HG03571 (cell line): ENCODE results near the gene CREB1.
"Not testable (repeated sequence)": the region's sequence is repeated elsewhere in the genome, so short reads cannot be mapped to it uniquely, and the experiment has no call there.

Experiments
- ATAC-seq: cut with Tn5 transposase; IDR thresholded peaks from one replicate; pipeline ENCODE4 v1.9.1; 2021; ENCODE audit not compliant: unreplicated experiment

CREB1 gene

GRCh38 chr2:207529330-207530159 is at the start of gene CREB1:
CREB1 (plus strand) TSS chr2:207529962; CDS start chr2:207555636, 25,674 bp downstream.
- ATAC-seq = peak; percentile 82

- ATAC-seq = no peak
Measured at GRCh38 chr2:207480521-207481040, 49.2 kb upstream of the CREB1 start.

GRCh38 chr2:207481924-207482323 is 47.8 kb upstream of the CREB1 start:
- no peak for ATAC-seq

GRCh38 chr2:207482630-207483029 is 47.1 kb upstream of the CREB1 start:
- ATAC-seq = no peak

- no peak for ATAC-seq
Measured at GRCh38 chr2:207483066-207483465, 46.7 kb upstream of the CREB1 start.

- no peak for ATAC-seq
Measured at GRCh38 chr2:207483477-207483876, 46.3 kb upstream of the CREB1 start.

GRCh38 chr2:207484444-207485391 is 45.0 kb upstream of the CREB1 start:
- peak; percentile 81 for ATAC-seq

GRCh38 chr2:207487650-207488311 is 42.0 kb upstream of the CREB1 start:
- ATAC-seq = no peak

GRCh38 chr2:207489251-207489650 is 40.5 kb upstream of the CREB1 start:
- ATAC-seq = no peak

GRCh38 chr2:207490441-207490840 is 39.3 kb upstream of the CREB1 start:
- no peak for ATAC-seq

- no peak for ATAC-seq
Measured at GRCh38 chr2:207491086-207491485, 38.7 kb upstream of the CREB1 start.

GRCh38 chr2:207491956-207492355 is 37.8 kb upstream of the CREB1 start:
- ATAC-seq = no peak

- no peak for ATAC-seq
Measured at GRCh38 chr2:207492461-207492860, 37.3 kb upstream of the CREB1 start.

- no peak for ATAC-seq
Measured at GRCh38 chr2:207494137-207494536, 35.6 kb upstream of the CREB1 start.

GRCh38 chr2:207496936-207497335 is 32.8 kb upstream of the CREB1 start:
- ATAC-seq = not testable (repeated sequence)

- ATAC-seq = no peak
Measured at GRCh38 chr2:207497596-207497995, 32.2 kb upstream of the CREB1 start.

GRCh38 chr2:207498427-207498826 is 31.3 kb upstream of the CREB1 start:
- no peak for ATAC-seq

- no peak for ATAC-seq
Measured at GRCh38 chr2:207499114-207499513, 30.6 kb upstream of the CREB1 start.

- no peak for ATAC-seq
Measured at GRCh38 chr2:207501802-207502576, 27.8 kb upstream of the CREB1 start.

- ATAC-seq = peak; percentile 45
Measured at GRCh38 chr2:207502577-207503198, 27.1 kb upstream of the CREB1 start.
